ENCODE results near the gene PCDH9. TPM values are rescaled to one million over a fixed set of nuclear protein-coding genes. Genes with fewer than 3 reads are reported as not detected.

PCDH9 gene
- total RNA-seq: 37.7 TPM

GRCh38 chr13:67229481-67230403, at the start of gene PCDH9:
PCDH9 (minus strand) TSS chr13:67230336; CDS start chr13:67228440, 1,896 bp downstream.
- DNase-seq (ENCODE audit: low spot score) (no peak), ATAC-seq (peak; percentile 11)
- intact Hi-C loops (cut with DNase I): no loop called here

- intact Hi-C loops (cut with DNase I): no loop called here
- ATAC-seq (peak; percentile 48), DNase-seq (ENCODE audit: low spot score) (no peak)
These were observed 48.1 kb upstream of the PCDH9 start for GRCh38 chr13:67278235-67278634.

GRCh38 chr13:67277581-67277980, 47.4 kb upstream of the PCDH9 start:
- ATAC-seq (no peak), DNase-seq (ENCODE audit: low spot score) (no peak)
- intact Hi-C loops (cut with DNase I): no loop called here

GRCh38 chr13:67275351-67275960, 45.3 kb upstream of the PCDH9 start:
- no peak for ATAC-seq
- no peak for DNase-seq (ENCODE audit: low spot score)
- intact Hi-C loops (cut with DNase I): no loop called here

- intact Hi-C loops (cut with DNase I): no loop called here
- no peak for ATAC-seq
These were observed 42.9 kb upstream of the PCDH9 start for GRCh38 chr13:67273001-67273400.

GRCh38 chr13:67267136-67267535, 37.0 kb upstream of the PCDH9 start:
- intact Hi-C loops (cut with DNase I): no loop called here
- no peak for DNase-seq (ENCODE audit: low spot score)
- no peak for ATAC-seq

More at GRCh38 chr13:67273001-67273400, 42.9 kb upstream of the PCDH9 start:
- DNase-seq (ENCODE audit: low spot score): no peak

GRCh38 chr13:67259208-67259607, 29.1 kb upstream of the PCDH9 start:
- DNase-seq (ENCODE audit: low spot score) (no peak), ATAC-seq (no peak)
- intact Hi-C loops (cut with DNase I): no loop called here

- intact Hi-C loops (cut with DNase I): no loop called here
- no peak for DNase-seq (ENCODE audit: low spot score)
- no peak for ATAC-seq
These were observed 28.3 kb upstream of the PCDH9 start for GRCh38 chr13:67258482-67258881.

- ATAC-seq (no peak), DNase-seq (ENCODE audit: low spot score) (no peak)
- intact Hi-C loops (cut with DNase I): no loop called here
These were observed 8.7 kb upstream of the PCDH9 start for GRCh38 chr13:67238861-67239260.

GRCh38 chr13:67238277-67238859, 8.2 kb upstream of the PCDH9 start:
- DNase-seq (ENCODE audit: low spot score) (no peak), ATAC-seq (peak; percentile 63)
- intact Hi-C loops (cut with DNase I): no loop called here

- ATAC-seq (no peak), DNase-seq (ENCODE audit: low spot score) (no peak)
- intact Hi-C loops (cut with DNase I): no loop called here
These were observed 5.1 kb upstream of the PCDH9 start for GRCh38 chr13:67235265-67235664.

- no peak for ATAC-seq
- intact Hi-C loops (cut with DNase I): no loop called here
These were observed 2.2 kb upstream of the PCDH9 start for GRCh38 chr13:67232384-67232783.

GRCh38 chr13:67231289-67232000, 1.3 kb upstream of the PCDH9 start:
- DNase-seq (ENCODE audit: low spot score): no peak
- intact Hi-C loops (cut with DNase I): no loop called here
- no peak for ATAC-seq

More at GRCh38 chr13:67232384-67232783, 2.2 kb upstream of the PCDH9 start:
- no peak for DNase-seq (ENCODE audit: low spot score)

GRCh38 chr13:67230404-67231288, 510 bp upstream of the PCDH9 start:
- ATAC-seq: peak; percentile 99
- intact Hi-C loops (cut with DNase I): no loop called here
- DNase-seq (ENCODE audit: low spot score): peak; percentile 98

GRCh38 chr13:67228916-67229315, 1.2 kb downstream of the PCDH9 start:
- intact Hi-C loops (cut with DNase I): no loop called here
- ATAC-seq: no peak

GRCh38 chr13:67228031-67228430, 2.1 kb downstream of the PCDH9 start:
- no peak for ATAC-seq
- intact Hi-C loops (cut with DNase I): no loop called here
- DNase-seq (ENCODE audit: low spot score): no peak

More at GRCh38 chr13:67228916-67229315, 1.2 kb downstream of the PCDH9 start:
- DNase-seq (ENCODE audit: low spot score): no peak

- ATAC-seq (no peak), DNase-seq (ENCODE audit: low spot score) (no peak)
- intact Hi-C loops (cut with DNase I): no loop called here
These were observed 2.8 kb downstream of the PCDH9 start for GRCh38 chr13:67227131-67227983.

Measured in sciatic nerve (tissue), 2 donors.